Activated CD4-positive, alpha-beta T cell treated with anti-CD3 and anti-CD28 coated beads, Interleukin-10, Interleukin-2, amounts not matched to agents 100 ng/mL and 50 ng/mL, durations not matched to agents 16 hours and 8 hours (primary cell): ENCODE measurements around the gene TBC1D12.
"Not testable (repeated sequence)": the region's sequence is repeated elsewhere in the genome, so short reads cannot be mapped to it uniquely, and the experiment has no call there.

Experiments used
- DNase-seq: peaks from one replicate; pipeline ENCODE4 v3.0.0-alpha.2; 2020

TBC1D12 gene

DNA sequence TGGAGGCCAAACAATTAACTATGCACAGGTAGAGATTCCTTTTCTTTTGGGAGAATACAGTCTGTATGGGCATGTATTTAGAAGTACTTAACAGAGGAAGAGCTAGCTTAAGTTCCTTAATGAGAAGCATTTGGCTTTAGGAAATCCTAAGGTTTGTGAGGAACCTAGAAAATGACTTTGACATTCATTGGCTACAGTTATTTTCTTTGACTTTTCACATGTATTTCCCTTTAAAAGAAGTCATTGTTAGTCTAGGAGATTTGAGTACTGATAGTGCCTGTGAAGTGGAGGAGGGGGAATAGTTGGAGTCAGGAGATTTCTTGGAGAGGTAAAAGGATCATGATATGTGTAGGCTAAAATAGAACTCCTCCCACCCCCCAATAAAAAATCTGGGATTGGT, 146.9 kb downstream of the TBC1D12 start:
- no peak for DNase-seq

DNA sequence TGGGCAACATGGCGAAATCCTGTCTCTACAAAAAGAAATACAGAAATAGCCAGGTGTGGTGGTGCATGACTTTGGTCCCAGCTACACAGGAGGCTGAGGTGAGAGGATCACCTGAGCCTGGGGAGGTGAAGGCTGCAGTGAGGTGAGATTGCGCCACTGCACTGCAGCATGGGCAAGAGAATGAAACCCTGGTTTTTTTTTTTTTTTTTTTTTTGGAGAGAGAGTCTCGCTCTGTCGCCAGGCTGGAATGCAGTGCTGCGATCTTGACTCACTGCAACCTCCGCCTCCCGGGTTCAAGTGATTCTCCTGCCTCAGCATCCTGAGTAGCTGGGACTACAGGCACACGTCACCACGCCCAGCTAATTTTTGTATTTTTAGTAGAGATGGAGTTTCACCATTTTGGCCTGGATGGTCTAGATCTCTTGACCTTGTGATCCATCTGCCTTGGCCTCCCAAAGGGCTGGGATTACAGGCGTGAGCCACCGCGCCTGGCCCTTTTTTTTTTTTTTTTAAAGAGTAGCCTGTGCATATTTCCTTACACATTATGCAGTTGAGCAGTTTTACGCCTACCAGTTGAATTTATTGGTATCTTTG, 165.5 kb downstream of the TBC1D12 start:
- DNase-seq: not testable (repeated sequence)

DNA sequence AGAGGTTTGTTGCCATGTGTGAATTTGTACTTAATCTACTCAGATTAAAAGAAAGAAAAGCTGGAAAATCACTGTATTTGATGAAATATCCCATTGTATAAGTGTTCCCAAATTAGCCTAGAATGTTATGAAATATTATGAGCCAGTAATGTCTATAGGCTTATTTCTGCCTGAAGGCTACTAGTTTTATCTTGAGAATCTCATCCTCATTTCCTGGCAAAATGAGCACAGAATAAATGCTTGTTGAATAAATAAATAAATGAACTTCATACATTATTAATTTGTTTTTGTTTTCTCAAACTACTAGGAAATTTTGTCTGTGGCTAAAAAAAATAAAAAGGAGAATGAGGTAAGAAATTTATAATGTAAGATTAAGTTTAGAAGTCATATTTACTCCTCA, 168.7 kb downstream of the TBC1D12 start:
- DNase-seq: no peak

- no peak for DNase-seq
Observed at GRCh38 chr10:94571528-94571927, 169.2 kb downstream of the TBC1D12 start.

GRCh38 chr10:94578790-94579189, 176.4 kb downstream of the TBC1D12 start:
- no peak for DNase-seq

DNA sequence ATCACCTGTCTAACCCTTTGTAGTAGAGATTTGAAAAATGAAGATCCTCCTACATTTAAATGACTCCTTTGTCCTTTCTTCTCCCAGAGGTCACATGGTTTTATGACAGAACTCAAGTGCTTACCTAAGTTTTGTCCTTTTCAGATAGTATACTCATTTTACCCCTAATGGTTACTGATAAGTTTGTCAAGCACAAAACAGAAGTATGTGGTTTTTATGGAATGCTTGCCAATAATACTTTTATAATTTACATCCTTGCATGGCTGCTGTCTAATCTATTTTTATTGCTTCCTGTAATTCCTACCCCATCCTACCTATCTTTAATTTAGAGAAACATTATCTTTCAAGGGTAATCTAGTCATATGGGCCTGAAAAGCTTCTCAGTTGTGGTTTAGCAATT, 180.8 kb downstream of the TBC1D12 start:
- DNase-seq: no peak
